22Rv1 (cell line): ENCODE measurements around the gene KIAA1958.

Source experiments
- ZFX ChIP-seq: fragments of 450-650 bp; IDR thresholded peaks from 2 replicates; pipeline ENCODE4 v1.6.1; 2017; ENCODE audit warnings: antibody characterized with exemption, borderline replicate concordance
- TF ChIP-seq, protein P1 (sequence below): fragments of 450-650 bp; IDR thresholded peaks from 2 replicates; pipeline ENCODE4 v1.5.1; 2017; ENCODE audit warnings: mild to moderate bottlenecking

DNA sequence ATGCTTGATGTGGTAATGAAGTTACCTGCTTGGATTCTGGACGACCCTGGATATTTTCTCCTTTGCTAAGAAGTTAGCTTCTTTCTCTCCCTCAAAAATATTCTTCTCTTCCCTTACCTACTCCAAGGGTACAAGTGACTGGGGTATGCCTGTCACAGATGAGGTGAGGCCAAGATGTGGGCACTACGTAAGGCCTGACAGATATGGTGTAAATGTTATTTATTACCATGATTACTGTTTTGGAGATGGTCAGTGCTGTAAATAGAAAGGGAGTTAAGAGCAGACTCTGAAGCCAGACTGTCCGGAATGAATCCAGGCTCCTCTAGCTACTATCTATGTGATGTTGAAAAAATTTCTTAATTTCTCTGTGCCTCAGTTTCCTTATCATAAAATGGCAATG lies 1.1 kb upstream of the KIAA1958 start:
- TF ChIP-seq, protein P1, sequence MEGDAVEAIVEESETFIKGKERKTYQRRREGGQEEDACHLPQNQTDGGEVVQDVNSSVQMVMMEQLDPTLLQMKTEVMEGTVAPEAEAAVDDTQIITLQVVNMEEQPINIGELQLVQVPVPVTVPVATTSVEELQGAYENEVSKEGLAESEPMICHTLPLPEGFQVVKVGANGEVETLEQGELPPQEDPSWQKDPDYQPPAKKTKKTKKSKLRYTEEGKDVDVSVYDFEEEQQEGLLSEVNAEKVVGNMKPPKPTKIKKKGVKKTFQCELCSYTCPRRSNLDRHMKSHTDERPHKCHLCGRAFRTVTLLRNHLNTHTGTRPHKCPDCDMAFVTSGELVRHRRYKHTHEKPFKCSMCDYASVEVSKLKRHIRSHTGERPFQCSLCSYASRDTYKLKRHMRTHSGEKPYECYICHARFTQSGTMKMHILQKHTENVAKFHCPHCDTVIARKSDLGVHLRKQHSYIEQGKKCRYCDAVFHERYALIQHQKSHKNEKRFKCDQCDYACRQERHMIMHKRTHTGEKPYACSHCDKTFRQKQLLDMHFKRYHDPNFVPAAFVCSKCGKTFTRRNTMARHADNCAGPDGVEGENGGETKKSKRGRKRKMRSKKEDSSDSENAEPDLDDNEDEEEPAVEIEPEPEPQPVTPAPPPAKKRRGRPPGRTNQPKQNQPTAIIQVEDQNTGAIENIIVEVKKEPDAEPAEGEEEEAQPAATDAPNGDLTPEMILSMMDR, result no peak
- no peak for TF ChIP-seq ZFX
